ENCODE results near the gene DNER.
"Not testable (repeated sequence)": the region's sequence is repeated elsewhere in the genome, so short reads cannot be mapped to it uniquely, and the experiment has no call there.

DNER gene

GRCh38 chr2:229714736-229715541, 584 bp upstream of the DNER start:
- peak; percentile 75 for DNase-seq (ENCODE audit: low read depth)

GRCh38 chr2:229713371-229714079, 830 bp downstream of the DNER start:
- DNase-seq (ENCODE audit: low read depth) = peak; percentile 16

- peak; percentile 33 for DNase-seq (ENCODE audit: low read depth)
Observed at GRCh38 chr2:229712136-229712535, 2.2 kb downstream of the DNER start.

- no peak for DNase-seq (ENCODE audit: low read depth)
Observed at GRCh38 chr2:229708335-229708734, 6.0 kb downstream of the DNER start.

- DNase-seq (ENCODE audit: low read depth) = no peak
Observed at GRCh38 chr2:229703909-229704630, 10.3 kb downstream of the DNER start.

GRCh38 chr2:229701716-229702115, 12.6 kb downstream of the DNER start:
- DNase-seq (ENCODE audit: low read depth) = no peak

- no peak for DNase-seq (ENCODE audit: low read depth)
Observed at GRCh38 chr2:229701062-229701461, 13.3 kb downstream of the DNER start.

GRCh38 chr2:229695961-229696360, 18.4 kb downstream of the DNER start:
- no peak for DNase-seq (ENCODE audit: low read depth)

GRCh38 chr2:229693845-229694244, 20.5 kb downstream of the DNER start:
- DNase-seq (ENCODE audit: low read depth) = not testable (repeated sequence)

GRCh38 chr2:229691631-229692030, 22.7 kb downstream of the DNER start:
- DNase-seq (ENCODE audit: low read depth) = no peak

- no peak for DNase-seq (ENCODE audit: low read depth)
Observed at GRCh38 chr2:229689307-229689839, 25.0 kb downstream of the DNER start.

- DNase-seq (ENCODE audit: low read depth) = no peak
Observed at GRCh38 chr2:229688141-229688540, 26.2 kb downstream of the DNER start.

- no peak for DNase-seq (ENCODE audit: low read depth)
Observed at GRCh38 chr2:229686122-229686919, 28.0 kb downstream of the DNER start.

GRCh38 chr2:229684942-229685562, 29.3 kb downstream of the DNER start:
- no peak for DNase-seq (ENCODE audit: low read depth)

- DNase-seq (ENCODE audit: low read depth) = no peak
Observed at GRCh38 chr2:229679393-229680125, 34.8 kb downstream of the DNER start.

- no peak for DNase-seq (ENCODE audit: low read depth)
Observed at GRCh38 chr2:229675569-229675968, 38.8 kb downstream of the DNER start.

GRCh38 chr2:229674830-229675530, 39.4 kb downstream of the DNER start:
- DNase-seq (ENCODE audit: low read depth) = no peak

- no peak for DNase-seq (ENCODE audit: low read depth)
Observed at GRCh38 chr2:229673676-229674075, 40.7 kb downstream of the DNER start.

- no peak for DNase-seq (ENCODE audit: low read depth)
Observed at GRCh38 chr2:229672021-229672420, 42.3 kb downstream of the DNER start.

GRCh38 chr2:229669841-229670240, 44.5 kb downstream of the DNER start:
- DNase-seq (ENCODE audit: low read depth) = peak; percentile 5

Measured in iris pigment epithelial cell (primary cell).